ENCODE data around the gene KSR2. TPM values are rescaled to one million over a fixed set of nuclear protein-coding genes. Genes with fewer than 3 reads are reported as not detected.

Gene KSR2
- total and polyA plus RNA-seq, 2 donors, result 0.02 to 0.09 TPM

Other genes starting within 250 kb of the KSR2 start
- 41.5 TPM for gene RFC5, start 47.7 kb upstream of the KSR2 start, total RNA-seq
- gene RFC5, start 47.7 kb upstream of the KSR2 start, polyA plus RNA-seq, result 12.9 TPM
- gene WSB2, start 92.2 kb upstream of the KSR2 start, total RNA-seq, result 23.9 TPM
- 34.8 TPM for gene WSB2, start 92.2 kb upstream of the KSR2 start, polyA plus RNA-seq
- 4.5 TPM for gene VSIG10, start 135.0 kb upstream of the KSR2 start, total RNA-seq
- 7.8 TPM for gene VSIG10, start 135.0 kb upstream of the KSR2 start, polyA plus RNA-seq
- 117 TPM for gene PEBP1, start 167.1 kb upstream of the KSR2 start, total RNA-seq
- gene PEBP1, start 167.1 kb upstream of the KSR2 start, polyA plus RNA-seq, result 210 TPM